ENCODE data around the gene ZNF443. TPM values are rescaled to one million over a fixed set of nuclear protein-coding genes. Genes with fewer than 3 reads are reported as not detected.
"Not testable (repeated sequence)": the region's sequence is repeated elsewhere in the genome, so short reads cannot be mapped to it uniquely, and the experiment has no call there.

Gene ZNF443
- polyA plus RNA-seq (ENCODE audit: insufficient read length in 3 of 3): 10 to 100 TPM; 11.1 to 12.8 (median 11.3) TPM

- peak; percentile 90 to 97 (median 97) for DNase-seq (ENCODE audit: low read depth in 3 of 3, low spot score in 2 of 3)
These were observed at the start of gene ZNF443 for GRCh38 chr19:12440541-12441316. Gene ZNF443 (minus strand): TSS chr19:12441021. CDS start chr19:12440914, 107 bp downstream.

- DNase-seq (ENCODE audit: low read depth in 3 of 3, low spot score in 2 of 3): not testable (repeated sequence)
These were observed 45.5 kb upstream of the ZNF443 start for GRCh38 chr19:12486265-12486783.

- no peak for DNase-seq (ENCODE audit: low read depth in 3 of 3, low spot score in 2 of 3)
These were observed 44.8 kb upstream of the ZNF443 start for GRCh38 chr19:12485571-12485970.

GRCh38 chr19:12485052-12485416, 44.2 kb upstream of the ZNF443 start:
- DNase-seq (ENCODE audit: low read depth in 3 of 3, low spot score in 2 of 3): no peak

DNA sequence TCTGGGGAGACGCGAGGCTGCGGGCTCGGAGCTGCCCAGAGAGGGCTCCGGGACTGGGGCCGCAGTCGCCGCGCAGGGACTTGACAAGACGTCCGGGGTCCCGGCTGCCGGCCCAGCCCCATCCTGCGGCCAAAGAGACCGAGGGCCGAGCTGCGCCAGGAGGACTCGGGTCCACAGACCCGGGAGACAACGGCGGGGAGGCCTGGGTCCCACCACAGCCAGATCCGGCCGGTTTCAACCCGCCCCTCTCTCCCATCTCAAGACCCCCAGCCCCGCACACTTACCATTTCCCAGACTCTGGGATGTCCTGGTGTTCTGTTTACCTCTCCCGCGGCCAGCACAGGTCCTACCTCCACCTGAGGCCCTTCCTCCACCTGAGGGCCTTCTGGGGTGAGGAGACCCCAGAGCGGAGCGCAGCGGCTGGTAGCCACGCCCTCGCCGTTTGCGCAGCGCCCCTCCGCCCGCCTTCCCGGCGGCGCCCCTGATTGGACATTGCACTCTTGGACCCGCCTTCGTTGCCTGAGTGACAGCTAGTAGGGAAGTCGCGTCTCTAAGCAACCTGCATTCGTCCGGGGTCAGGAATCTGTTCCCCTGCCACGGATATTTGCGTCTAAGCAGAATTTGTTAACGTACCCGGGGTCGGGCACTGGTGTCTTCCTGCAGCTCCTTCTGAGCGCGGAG, 43.7 kb upstream of the ZNF443 start, which contains the start of gene ZNF709:
Gene ZNF709 (minus strand): TSS at position 446 of the 681 bp plus-strand sequence. CDS start 159 bp downstream, at position 287.
- DNase-seq (ENCODE audit: low read depth in 3 of 3, low spot score in 2 of 3): peak; percentile 86 to 91 (median 91)

GRCh38 chr19:12484011-12484370, 43.2 kb upstream of the ZNF443 start:
- no peak for DNase-seq (ENCODE audit: low read depth in 3 of 3, low spot score in 2 of 3)

DNA sequence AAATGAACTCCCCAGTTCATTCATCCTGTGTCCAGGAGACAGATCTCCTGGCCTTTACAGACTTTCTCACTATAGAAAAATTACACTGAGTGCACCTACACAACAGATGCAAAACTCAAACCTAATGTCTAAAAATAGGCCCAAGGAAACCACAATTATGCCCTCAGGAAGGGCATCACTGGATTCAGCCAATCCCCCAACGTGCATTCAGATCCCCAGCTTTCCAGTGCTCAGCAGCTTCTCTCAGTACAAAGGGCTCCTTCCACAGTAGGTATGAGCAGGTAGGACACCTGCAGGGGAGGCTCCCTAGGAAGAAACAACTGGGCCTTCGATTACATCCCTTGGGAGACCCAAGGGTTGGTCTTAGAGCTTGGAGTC, 41.7 kb upstream of the ZNF443 start:
- no peak for DNase-seq (ENCODE audit: low read depth in 3 of 3, low spot score in 2 of 3)

DNA sequence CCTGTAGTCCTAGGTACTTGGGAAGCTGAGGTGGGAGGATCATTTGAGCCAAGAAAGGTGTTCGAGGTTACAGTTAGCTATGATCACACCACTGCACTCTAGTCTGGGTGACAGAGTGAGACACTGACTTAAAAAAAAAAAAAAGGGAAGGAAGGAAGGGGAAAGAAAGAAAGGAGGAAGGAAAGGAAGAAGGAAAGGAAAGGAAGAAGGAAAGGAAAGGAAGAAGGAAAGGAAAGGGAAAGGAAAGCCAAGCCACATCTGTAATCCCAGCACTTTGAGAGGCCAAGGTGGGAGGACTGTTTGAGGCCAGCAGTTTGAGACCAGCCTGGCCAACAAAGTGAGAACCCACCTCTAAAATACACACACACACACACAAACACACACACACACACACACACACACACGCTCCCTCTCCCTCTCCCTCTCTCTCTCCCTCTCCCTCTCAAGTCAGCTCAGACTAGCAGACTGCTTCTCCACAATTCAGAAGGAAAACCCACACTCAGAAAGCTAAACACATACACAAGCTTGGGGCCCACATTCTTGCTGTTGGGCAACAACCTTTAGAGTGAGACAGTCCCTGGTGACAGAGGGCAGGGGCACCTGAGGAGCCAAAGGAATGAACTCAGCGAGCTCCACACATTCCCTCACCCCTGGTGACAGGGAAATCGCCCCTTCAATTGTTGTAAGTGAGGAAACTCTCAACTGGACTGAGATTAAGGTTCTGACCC, 41.1 kb upstream of the ZNF443 start:
- no peak for DNase-seq (ENCODE audit: low read depth in 3 of 3, low spot score in 2 of 3)

DNA sequence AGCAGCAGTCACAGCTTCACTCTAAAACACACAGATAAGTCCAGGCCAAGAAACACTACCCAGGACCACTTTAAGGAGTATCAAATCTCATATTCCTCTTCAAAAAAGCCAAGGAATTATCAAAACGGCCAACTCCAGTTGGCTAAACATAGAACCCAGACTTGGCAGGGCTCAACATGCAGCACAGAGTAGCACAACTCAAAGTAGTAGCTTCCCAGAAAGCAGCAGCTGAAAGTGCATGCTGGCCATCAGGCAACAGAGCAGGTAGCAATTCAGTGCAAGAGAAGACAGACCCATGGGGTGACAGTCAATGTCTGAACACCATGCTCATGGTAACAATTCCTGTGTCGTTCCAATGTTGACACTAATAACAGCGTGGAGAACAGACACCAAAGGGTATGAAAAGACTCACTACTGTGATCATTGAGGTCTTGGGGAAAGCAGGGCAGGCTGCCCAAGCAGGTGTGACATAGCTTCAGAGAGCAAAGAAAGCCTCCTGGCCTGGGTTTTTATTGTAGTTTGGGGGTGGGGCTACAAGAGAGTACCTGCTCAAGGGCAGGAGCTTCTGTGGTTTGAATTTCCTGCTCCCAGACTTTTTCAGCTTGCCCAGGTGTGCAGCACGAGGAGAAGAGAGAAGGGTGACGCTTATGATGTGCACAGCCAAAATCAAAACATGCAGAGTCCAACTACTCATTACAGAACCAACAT, 37.6 kb upstream of the ZNF443 start:
- DNase-seq (ENCODE audit: low read depth in 3 of 3, low spot score in 2 of 3): no peak

DNA sequence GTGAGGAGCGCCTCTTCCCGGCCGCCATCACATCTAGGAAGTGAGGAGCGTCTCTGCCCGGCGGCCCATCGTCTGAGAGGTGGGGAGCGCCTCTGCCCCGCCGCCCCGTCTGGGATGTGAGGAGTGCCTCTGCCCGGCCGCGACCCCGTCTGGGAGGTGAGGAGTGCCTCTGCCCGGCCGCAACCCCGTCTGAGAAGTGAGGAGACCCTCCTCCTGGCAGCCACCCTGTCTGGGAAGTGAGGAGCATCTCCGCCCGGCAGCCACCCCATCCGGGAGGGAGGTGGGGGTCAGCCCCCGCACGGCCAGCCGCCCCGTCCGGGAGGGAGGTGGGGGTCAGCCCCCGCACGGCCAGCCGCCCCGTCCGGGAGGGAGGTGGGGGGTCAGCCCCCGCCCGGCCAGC, 26.8 kb upstream of the ZNF443 start:
- not testable (repeated sequence) for DNase-seq (ENCODE audit: low read depth in 3 of 3, low spot score in 2 of 3)

DNA sequence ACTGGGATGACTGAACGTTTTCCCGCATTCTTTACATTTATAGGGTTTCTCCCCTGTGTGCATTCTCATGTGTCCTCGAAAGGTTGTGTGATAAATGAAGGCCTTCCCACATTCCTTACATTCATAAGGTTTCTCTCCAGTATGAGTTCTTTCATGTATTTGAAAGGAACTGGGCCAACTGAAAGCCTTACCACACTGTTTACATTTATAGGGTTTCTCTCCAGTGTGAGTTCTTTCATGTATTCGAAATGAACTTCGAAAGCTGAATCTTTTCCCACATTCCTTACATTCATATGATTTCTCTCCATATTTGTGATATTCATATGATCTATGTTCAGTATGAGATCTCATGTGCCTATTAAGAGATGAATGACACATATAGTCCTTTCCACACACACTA, 24.4 kb upstream of the ZNF443 start:
- no peak for DNase-seq (ENCODE audit: low read depth in 3 of 3, low spot score in 2 of 3)

GRCh38 chr19:12464769-12465168, 23.9 kb upstream of the ZNF443 start:
- DNase-seq (ENCODE audit: low read depth in 3 of 3, low spot score in 2 of 3): no peak

DNA sequence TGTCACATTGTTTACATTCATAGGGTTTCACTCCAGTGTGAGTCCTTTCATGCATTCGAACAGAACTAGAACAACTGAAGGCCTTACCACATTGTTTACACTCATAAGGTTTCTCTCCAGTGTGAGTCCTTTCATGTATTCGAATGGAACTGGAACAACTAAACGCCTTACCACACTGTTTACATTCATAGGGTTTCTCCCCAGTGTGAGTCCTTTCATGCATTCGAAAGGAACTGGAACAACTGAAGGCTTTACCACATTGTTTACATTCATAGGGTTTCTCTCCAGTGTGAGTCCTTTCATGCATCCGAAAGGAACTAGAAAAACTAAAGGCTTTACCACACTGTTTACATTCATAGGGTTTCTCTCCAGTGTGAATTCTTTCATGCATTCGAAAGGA, 23.3 kb upstream of the ZNF443 start:
- not testable (repeated sequence) for DNase-seq (ENCODE audit: low read depth in 3 of 3, low spot score in 2 of 3)

DNA sequence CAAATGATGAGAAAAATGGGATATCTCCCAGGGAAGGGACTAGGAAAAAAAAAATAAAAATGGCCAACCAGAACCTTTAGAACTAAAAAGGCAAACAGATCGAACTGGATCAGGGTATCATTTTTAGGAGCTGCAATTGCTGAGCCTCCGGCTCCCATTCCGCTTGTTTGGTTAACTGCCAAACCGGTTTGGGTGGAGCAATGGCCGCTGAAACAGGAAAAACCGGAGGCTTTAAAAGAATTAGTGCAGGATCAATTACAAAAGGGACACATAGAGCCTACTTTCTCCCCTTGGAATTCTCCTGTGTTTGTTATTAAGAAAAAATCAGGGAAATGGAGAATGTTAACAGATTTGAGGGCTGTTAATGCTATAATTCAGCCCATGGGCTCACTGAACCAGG, 12.7 kb upstream of the ZNF443 start:
- no peak for DNase-seq (ENCODE audit: low read depth in 3 of 3, low spot score in 2 of 3)

GRCh38 chr19:12450844-12451243, 10.0 kb upstream of the ZNF443 start:
- no peak for DNase-seq (ENCODE audit: low read depth in 3 of 3, low spot score in 2 of 3)

- DNase-seq (ENCODE audit: low read depth in 3 of 3, low spot score in 2 of 3): no peak
These were observed 8.0 kb upstream of the ZNF443 start for GRCh38 chr19:12448808-12449207.

DNA sequence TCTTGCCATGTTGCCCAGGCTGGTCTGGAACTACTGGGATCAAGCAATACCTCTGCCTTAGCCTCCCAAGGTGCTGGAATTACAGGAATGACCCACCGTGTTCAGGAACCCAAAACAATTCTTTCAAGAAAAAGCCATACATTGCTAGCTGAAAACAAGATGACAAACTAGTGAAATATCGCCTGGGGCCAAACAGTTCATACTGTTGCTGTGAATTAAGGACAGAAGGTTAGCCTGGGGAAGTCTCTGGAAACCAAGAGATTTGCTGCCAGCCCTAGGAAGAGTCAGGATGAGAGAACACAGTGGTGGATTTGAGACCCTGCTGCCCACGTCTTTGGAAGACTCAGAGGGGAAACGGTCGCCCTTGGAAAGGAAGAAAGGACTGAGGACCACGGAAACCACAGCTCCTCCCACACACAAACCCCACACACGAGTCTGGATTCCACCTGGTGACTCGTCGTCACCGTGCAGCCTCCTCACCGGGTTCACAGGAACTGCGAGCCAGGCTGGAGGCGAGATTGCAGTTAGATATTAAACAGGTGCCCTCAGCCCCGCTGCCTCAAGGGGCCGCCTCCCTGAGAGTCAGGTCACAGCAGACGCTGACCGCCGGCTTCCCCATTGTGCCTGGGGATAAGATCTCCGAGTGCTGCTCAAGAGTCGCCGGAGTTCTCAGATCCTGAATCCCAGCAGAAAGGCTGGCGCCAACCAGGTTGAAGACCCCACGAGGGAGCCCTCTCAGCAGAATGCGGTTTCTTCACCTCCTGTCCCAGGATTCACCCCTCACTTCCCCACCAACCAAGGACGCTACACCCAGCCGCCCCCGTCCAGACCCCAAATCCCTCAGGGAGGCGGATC, 908 bp downstream of the ZNF443 start:
- DNase-seq (ENCODE audit: low read depth in 3 of 3, low spot score in 2 of 3): peak in 1 of 3 donors; percentile 15

GRCh38 chr19:12430726-12431299, 10.0 kb downstream of the ZNF443 start:
- DNase-seq (ENCODE audit: low read depth in 3 of 3, low spot score in 2 of 3): not testable (repeated sequence)

GRCh38 chr19:12425888-12426274, 14.9 kb downstream of the ZNF443 start:
- no peak for DNase-seq (ENCODE audit: low read depth in 3 of 3, low spot score in 2 of 3)
